IMR-90 (cell line): ENCODE data around the gene STUB1. TPM values are rescaled to one million over a fixed set of nuclear protein-coding genes. Genes with fewer than 3 reads are reported as not detected.

Experiments
- ATAC-seq: fragments of 200-7000 bp; cut with Tn5 transposase; 2 replicates; pipeline ENCODE4 v1.9.1; 2020; ENCODE audit warnings: low read depth, mild to moderate bottlenecking, moderate library complexity
- BruUV-seq: library from RNA; stranded (reverse); fragments of 400-500 nt; replicated peaks from 2 replicates; lab custom pipeline; 2021; lab: Mats Ljungman, UMichigan
- CTCF ChIA-PET: fragments of 300-600 bp; formaldehyde crosslinking; extraction: SDS; loops from one replicate; lab custom pipeline; 2021; ENCODE audit warnings: antibody characterized with exemption; lab: Yijun Ruan, JAX
- POLR2A ChIA-PET: fragments of 300-600 bp; sonication (Branson Sonifier 250); formaldehyde crosslinking; loops from one replicate; lab custom pipeline; 2022; ENCODE audit warnings: antibody characterized with exemption; ENCODE audit not compliant: unreplicated experiment; lab: Charles Lee
- DNase-seq: peaks from one replicate; pipeline ENCODE4 v3.0.0; 2013
- H2AFZ ChIP-seq: replicated peaks from 2 replicates; pipeline ENCODE3; 2013; ENCODE audit warnings: low read length, mild to moderate bottlenecking; ENCODE audit not compliant: poor library complexity
- H2AK5ac ChIP-seq: 2 replicates; pipeline ENCODE4 v1.6.1; 2013; ENCODE audit warnings: low read depth, low read length, inconsistent platforms
- H2AK9ac ChIP-seq: replicated peaks from 2 replicates; pipeline ENCODE3; 2013; ENCODE audit warnings: mild to moderate bottlenecking, low read depth, low read length, moderate library complexity; ENCODE audit not compliant: poor library complexity
- H2BK120ac ChIP-seq: 2 replicates; pipeline ENCODE4 v1.6.1; 2013; ENCODE audit warnings: low read depth, low read length, inconsistent platforms
- H2BK15ac ChIP-seq: 3 replicates; pipeline ENCODE4 v1.6.1; 2013; ENCODE audit warnings: low read depth, low read length, inconsistent platforms
- H2BK20ac ChIP-seq: 2 replicates; pipeline ENCODE4 v1.6.1; 2013; ENCODE audit warnings: low read depth, mild to moderate bottlenecking, inconsistent platforms, low read length, moderate library complexity
- H2BK5ac ChIP-seq: 2 replicates; pipeline ENCODE4 v1.6.1; 2013; ENCODE audit warnings: mild to moderate bottlenecking, low read depth, low read length, inconsistent platforms; ENCODE audit not compliant: poor library complexity, severe bottlenecking
- H3K14ac ChIP-seq: replicated peaks from 2 replicates; pipeline ENCODE4 v1.6.1; 2013; ENCODE audit warnings: low read depth, low read length, inconsistent platforms
- H3K18ac ChIP-seq: 2 replicates; pipeline ENCODE4 v1.6.1; 2013; ENCODE audit warnings: low read depth, low read length, control low read depth
- H3K23ac ChIP-seq: 2 replicates; pipeline ENCODE4 v1.6.1; 2013; ENCODE audit warnings: low read depth, low read length, inconsistent platforms
- H3K27ac ChIP-seq: 2 replicates; pipeline ENCODE4 v1.5.1; 2013; ENCODE audit warnings: mild to moderate bottlenecking, control low read depth, low read length; ENCODE audit not compliant: insufficient read depth
- H3K27me3 ChIP-seq: 2 replicates; pipeline ENCODE4 v1.6.1; 2013; ENCODE audit warnings: low read length; ENCODE audit not compliant: control insufficient read depth, insufficient read depth
- H3K36me3 ChIP-seq: 2 replicates; pipeline ENCODE4 v1.6.1; 2013; ENCODE audit warnings: low read length, mixed read lengths; ENCODE audit not compliant: control insufficient read depth, insufficient read depth
- H3K4ac ChIP-seq: 2 replicates; pipeline ENCODE4 v1.6.1; 2013; ENCODE audit warnings: low read depth, low read length, inconsistent platforms
- H3K4me1 ChIP-seq: 2 replicates; pipeline ENCODE4 v1.6.1; 2013; ENCODE audit warnings: low read length, mixed read lengths; ENCODE audit not compliant: control insufficient read depth, insufficient read depth
- H3K4me2 ChIP-seq: 2 replicates; pipeline ENCODE4 v1.6.1; 2013; ENCODE audit warnings: low read depth, mild to moderate bottlenecking, control low read depth, low read length, moderate library complexity
- H3K4me3 ChIP-seq: 2 replicates; pipeline ENCODE4 v1.5.1; 2013; ENCODE audit warnings: low read depth, mild to moderate bottlenecking, control low read depth, low read length, moderate library complexity; ENCODE audit not compliant: insufficient read depth
- H3K56ac ChIP-seq: 2 replicates; pipeline ENCODE4 v1.6.1; 2013; ENCODE audit warnings: low read length, inconsistent platforms; ENCODE audit not compliant: insufficient read depth; ENCODE audit errors: extremely low read depth
- H3K79me1 ChIP-seq, 2 experiments: 2 replicates each; pipeline ENCODE4 v1.6.1; 2013; ENCODE audit warnings: low read length in 2 of 2, inconsistent platforms in 1 of 2, low read depth in 1 of 2
- H3K9ac ChIP-seq: 2 replicates; pipeline ENCODE4 v1.6.1; 2013; ENCODE audit warnings: low read depth, low read length, control low read depth
- H3K9me1 ChIP-seq: 2 replicates; pipeline ENCODE4 v1.6.1; 2013; ENCODE audit warnings: low read length, inconsistent platforms; ENCODE audit not compliant: insufficient read depth
- H3K9me3 ChIP-seq: 2 replicates; pipeline ENCODE4 v1.6.1; 2013; ENCODE audit warnings: low read length; ENCODE audit not compliant: control insufficient read depth, insufficient read depth
- H4K20me1 ChIP-seq: 2 replicates; pipeline ENCODE4 v1.6.1; 2013; ENCODE audit warnings: low read length, inconsistent platforms; ENCODE audit not compliant: insufficient read depth
- H4K5ac ChIP-seq: 2 replicates; pipeline ENCODE4 v1.6.1; 2013; ENCODE audit warnings: mild to moderate bottlenecking, low read depth, low read length, control low read depth
- H4K8ac ChIP-seq, 2 experiments: 2 replicates each; pipeline ENCODE4 v1.6.1; 2013; ENCODE audit warnings: low read depth in 2 of 2, low read length in 2 of 2, control low read depth in 1 of 2, inconsistent platforms in 1 of 2
- H4K91ac ChIP-seq: 2 replicates; pipeline ENCODE4 v1.6.1; 2013; ENCODE audit warnings: low read depth, low read length, inconsistent platforms; ENCODE audit not compliant: insufficient read depth
- CHD1 ChIP-seq: IDR thresholded peaks from 2 replicates; pipeline ENCODE4 v1.6.1; 2012; ENCODE audit warnings: low read depth, low read length, improper control_type of control experiment
- CTCF ChIP-seq: conservative IDR thresholded peaks from 2 replicates; pipeline ENCODE4 v1.5.1; 2012; ENCODE audit warnings: mild to moderate bottlenecking, low read depth, low read length, improper control_type of control experiment
- FOS ChIP-seq: fragments of 150-350 bp; IDR thresholded peaks from 2 replicates; pipeline ENCODE4 v1.6.1; 2016; ENCODE audit warnings: low read depth, low read length
- NFE2L2 ChIP-seq: fragments of 150-350 bp; IDR thresholded peaks from 2 replicates; pipeline ENCODE4 v1.6.1; 2016; ENCODE audit warnings: low read depth, mild to moderate bottlenecking, low read length
- RFX5 ChIP-seq: IDR thresholded peaks from 2 replicates; pipeline ENCODE4 v1.8.0; 2012; ENCODE audit warnings: low read depth, mild to moderate bottlenecking, low read length, moderate library complexity
- USF2 ChIP-seq: fragments of 150-350 bp; IDR thresholded peaks from 2 replicates; pipeline ENCODE4 v1.6.1; 2017; ENCODE audit warnings: mild to moderate bottlenecking, antibody characterized with exemption, low read length, low read depth
- WGBS, 2 experiments: methylation state at CpG; one replicate each; pipeline versions ENCODE4 v1.1.5 to v1.1.7; 2013; ENCODE audit warnings: missing lambda C conversion rate in 2 of 2; ENCODE audit not compliant: insufficient read length in 1 of 2; ENCODE audit errors: extremely low coverage in 2 of 2; 5-methylcytosine and 5-hydroxymethylcytosine counted together
- dilution Hi-C: fragments of 300-500 bp; cut with HindIII; formaldehyde crosslinking; loops from one replicate; pipeline ENCODE4 v1.14.3; 2018; ENCODE audit warnings: low sequenced_read_pairs; ENCODE audit not compliant: unreplicated experiment
- in situ Hi-C: fragments of 300-500 bp; cut with MboI; formaldehyde crosslinking; loops from 3 replicates; pipeline ENCODE4 v1.14.3; 2019; ENCODE audit warnings: low sequenced_read_pairs, inconsistent platforms, mixed read lengths
- intact Hi-C: fragments of 100-400 bp; cut with micrococcal nuclease; formaldehyde crosslinking; loops from 2 replicates; pipeline ENCODE4 v1.10.0; 2022
- polyA plus RNA-seq, 3 experiments: library from polyadenylated mRNA; depleted of rRNA; stranded (reverse); fragments of >200 nt; gene quantifications; 2 replicates each; pipeline ENCODE4 v1.2.3, GENCODE V29; 2012; ENCODE audit warnings: low replicate concordance in 1 of 3
- total RNA-seq: library from RNA; depleted of rRNA; stranded (reverse); fragments of >200 nt; gene quantifications from 2 replicates; pipeline ENCODE4 v1.2.3, GENCODE V29; 2012

STUB1 gene
- total and polyA plus RNA-seq, 2 of the 4 experiments (the other 2 are of a cell fraction): 183 to 186 TPM

- whole genome bisulfite sequencing, 2 experiments: 98% methylated on average over 8 of the region's 13 CpGs; no CpG with 5 or more reads in 1 of the 2 experiments
- in situ Hi-C loops (no loop called here), intact Hi-C loops (no loop called here), dilution Hi-C loops (no loop called here)
- Histone ChIP-seq H3K56ac (no peak overlapping the region), H2AK5ac (no peak overlapping the region), H3K27ac (no peak overlapping the region), H3K14ac (no peak overlapping the region), H4K5ac (no peak overlapping the region), H3K9me3 (no peaks in the 10 kb centered on the region), H2AK9ac (peak overlapping the region; percentile 28), H4K20me1 (peaks cover 13% of the 10 kb centered on the region), H2AFZ (no peak overlapping the region), H2BK120ac (no peak overlapping the region), H4K91ac (no peak overlapping the region), H3K9ac (no peak overlapping the region), H3K18ac (no peak overlapping the region), H3K4ac (no peak overlapping the region), H3K79me1 (peaks cover 0 to 23% of the 10 kb centered on the region in 2 experiments; a peak in 1 of 4 replicates), H3K4me2 (no peak overlapping the region), H3K23ac (no peak overlapping the region), H3K27me3 (no peaks in the 10 kb centered on the region), H3K4me1 (peaks cover 6% of the 10 kb centered on the region), H2BK20ac (no peak overlapping the region), H2BK5ac (no peak overlapping the region), H3K4me3 (no peak overlapping the region), H4K8ac (no peak overlapping the region), H3K36me3 (peaks cover 23% of the 10 kb centered on the region), H2BK15ac (no peak overlapping the region), H3K9me1 (peaks cover 6% of the 10 kb centered on the region)
- ATAC-seq (no peak), DNase-seq (no peak)
- CTCF ChIA-PET: no interaction called here
- TF ChIP-seq RFX5 (no peak), USF2 (no peak), FOS (no peak), CHD1 (no peak), NFE2L2 (no peak), CTCF (no peak)
- POLR2A ChIA-PET: no interaction called here
- BruUV-seq: no TSS peak
Observed at GRCh38 chr16:666572-666971, 13.6 kb upstream of the STUB1 start.
